SK-N-MC (cell line): ENCODE data around the gene SMIM1.

Experiments used
- EZH2 ChIP-seq: fragments of 200-600 bp; sonication (generic); IDR thresholded peaks from one replicate; pipeline ENCODE4 v1.6.1; 2017; ENCODE audit warnings: antibody characterized with exemption
- POLR2AphosphoS5 ChIP-seq: IDR thresholded peaks from 2 replicates; pipeline ENCODE4 v1.6.1; 2012; ENCODE audit warnings: mild to moderate bottlenecking, low read depth, low read length, borderline replicate concordance

- TF ChIP-seq POLR2AphosphoS5 (no peak), EZH2 (no peak)
These were observed 23.0 kb upstream of the SMIM1 start for GRCh38 chr1:3749512-3749911.
